Measurements from ENCODE around the gene ZNF597.

The ZNF597 gene

GRCh38 chr16:3383045-3383448 is 60.3 kb downstream of the ZNF597 start:
- DNase-seq (ENCODE audit: low spot score in 2 of 2) (no peak), ATAC-seq (ENCODE audit: low read depth) (no peak)
- no peak overlapping the region for H3K4me3 Mint-ChIP-seq
- no peaks in the 10 kb centered on the region for H3K27me3 Mint-ChIP-seq
- H3K9me3 Mint-ChIP-seq: peaks cover 26% of the 10 kb centered on the region
- peaks cover under 1% of the 10 kb centered on the region for H3K4me1 Mint-ChIP-seq
- H3K36me3 Mint-ChIP-seq: peaks cover 70% of the 10 kb centered on the region
- no peak overlapping the region for H3K27ac Mint-ChIP-seq
